H1 (cell line): ENCODE measurements around the gene TBKBP1. TPM values are rescaled to one million over a fixed set of nuclear protein-coding genes. Genes with fewer than 3 reads are reported as not detected.

Source experiments
- HDAC6 ChIP-seq: IDR thresholded peaks from one replicate; pipeline ENCODE4 v1.7.1; 2012; ENCODE audit warnings: low read depth, mild to moderate bottlenecking, inconsistent platforms, low read length, moderate library complexity
- POLR2A ChIP-seq, 2 experiments: IDR thresholded peaks; 1 replicate in 1 of 2; 2 replicates in 1 of 2; pipeline ENCODE4 v1.6.1; 2011; ENCODE audit warnings: low read depth in 2 of 2, low read length in 2 of 2, mild to moderate bottlenecking in 2 of 2; ENCODE audit errors: control extremely low read depth in 1 of 2
- RNF2 ChIP-seq: fragments of 200-900, 300-1000 bp; sonication (generic); IDR thresholded peaks from 2 replicates; pipeline ENCODE4 v1.7.1; 2016; ENCODE audit warnings: borderline replicate concordance, low read depth, mild to moderate bottlenecking, antibody characterized with exemption, low read length; ENCODE audit not compliant: poor library complexity, severe bottlenecking; ENCODE audit errors: missing control alignments
- SUZ12 ChIP-seq: fragments of 200-600 bp; sonication (generic); IDR thresholded peaks from 2 replicates; pipeline ENCODE4 v1.6.1; 2012; ENCODE audit warnings: mild to moderate bottlenecking, inconsistent platforms, low read length, moderate library complexity, mixed read lengths
- polyA plus RNA-seq, 7 experiments: library from polyadenylated mRNA; depleted of rRNA in 3 of 7; stranded (reverse) in 5 of 7; unstranded in 2 of 7; fragments of >200 nt in 5 of 7; fragments of 200-250 nt in 2 of 7; gene quantifications; 1 replicate in 5 of 7; 2 replicates in 1 of 7; 4 replicates in 1 of 7; pipeline versions ENCODE4 v1.2.1 to v1.2.3, GENCODE V29; 2011 to 2013; ENCODE audit warnings: missing spikeins in 2 of 7, mixed read lengths in 2 of 7
- total RNA-seq: library from RNA; stranded (reverse); fragmentation: NEBNext Ultra II Directional; extraction: Animal tissue kit (Norgen Biotek cat#: 25700); gene quantifications from 2 replicates; pipeline ENCODE4 v1.2.1, GENCODE V29; 2021
- TF ChIP-seq, protein P1 (sequence below): IDR thresholded peaks from 2 replicates; pipeline ENCODE4 v1.6.1; 2012; ENCODE audit warnings: inconsistent platforms

The TBKBP1 gene
- total and polyA plus RNA-seq, 2 of the 8 experiments (the other 6 are each of a cell fraction or from before 2014, with no cell fraction given): 6.3 to 15.1 TPM

- TF ChIP-seq, protein P1, sequence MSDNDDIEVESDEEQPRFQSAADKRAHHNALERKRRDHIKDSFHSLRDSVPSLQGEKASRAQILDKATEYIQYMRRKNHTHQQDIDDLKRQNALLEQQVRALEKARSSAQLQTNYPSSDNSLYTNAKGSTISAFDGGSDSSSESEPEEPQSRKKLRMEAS: no peak
- TF ChIP-seq HDAC6 (no peak), RNF2 (no peak), POLR2A (IDR thresholded peaks at IDR 0.05; ENCODE audit: control extremely low read depth in 1 of 2, low read depth in 2 of 2, low read length in 2 of 2) (no peak), SUZ12 (no peak)
These were observed 17.6 kb downstream of the TBKBP1 start (continued) for GRCh38 chr17:47711366-47712099.
